GM20000 (cell line): ENCODE data around the gene TLN1.
A peak's percentile ranks its signal among the peaks of the same experiment; 100 is the strongest.

Experiments
- DNase-seq: peaks from one replicate; pipeline ENCODE4 v3.0.0; 2012; ENCODE audit warnings: low spot score
- CTCF ChIP-seq: IDR thresholded peaks from 2 replicates; pipeline ENCODE4 v1.5.1; 2012; ENCODE audit warnings: mild to moderate bottlenecking, control low read depth; ENCODE audit errors: extremely low read depth, missing control alignments

TLN1 gene

GRCh38 chr9:35651956-35652828 lies 79.8 kb downstream of the TLN1 start:
- TF ChIP-seq CTCF, result no peak
- no peak for DNase-seq

GRCh38 chr9:35650341-35651158 lies 81.4 kb downstream of the TLN1 start, which contains the start of gene SIT1:
TSS of gene SIT1 (minus strand) at chr9:35650931. CDS start at chr9:35650853, 78 bp downstream.
- TF ChIP-seq CTCF, result no peak
- DNase-seq, result peak; percentile 65

GRCh38 chr9:35649431-35650340 lies 82.3 kb downstream of the TLN1 start:
- TF ChIP-seq CTCF, result no peak
- peak; percentile 40 for DNase-seq
